Panc1 (cell line): Measurements from ENCODE around the gene SELENOW.

Experiments used
- POLR2AphosphoS5 ChIP-seq: IDR thresholded peaks from 2 replicates; pipeline ENCODE4 v1.6.1; 2012; ENCODE audit warnings: mild to moderate bottlenecking, low read depth, low read length, moderate library complexity
- TF ChIP-seq, protein P1 (sequence below): fragments of 450-650 bp; IDR thresholded peaks from 2 replicates; pipeline ENCODE4 v1.5.1; 2017; ENCODE audit warnings: mild to moderate bottlenecking

DNA sequence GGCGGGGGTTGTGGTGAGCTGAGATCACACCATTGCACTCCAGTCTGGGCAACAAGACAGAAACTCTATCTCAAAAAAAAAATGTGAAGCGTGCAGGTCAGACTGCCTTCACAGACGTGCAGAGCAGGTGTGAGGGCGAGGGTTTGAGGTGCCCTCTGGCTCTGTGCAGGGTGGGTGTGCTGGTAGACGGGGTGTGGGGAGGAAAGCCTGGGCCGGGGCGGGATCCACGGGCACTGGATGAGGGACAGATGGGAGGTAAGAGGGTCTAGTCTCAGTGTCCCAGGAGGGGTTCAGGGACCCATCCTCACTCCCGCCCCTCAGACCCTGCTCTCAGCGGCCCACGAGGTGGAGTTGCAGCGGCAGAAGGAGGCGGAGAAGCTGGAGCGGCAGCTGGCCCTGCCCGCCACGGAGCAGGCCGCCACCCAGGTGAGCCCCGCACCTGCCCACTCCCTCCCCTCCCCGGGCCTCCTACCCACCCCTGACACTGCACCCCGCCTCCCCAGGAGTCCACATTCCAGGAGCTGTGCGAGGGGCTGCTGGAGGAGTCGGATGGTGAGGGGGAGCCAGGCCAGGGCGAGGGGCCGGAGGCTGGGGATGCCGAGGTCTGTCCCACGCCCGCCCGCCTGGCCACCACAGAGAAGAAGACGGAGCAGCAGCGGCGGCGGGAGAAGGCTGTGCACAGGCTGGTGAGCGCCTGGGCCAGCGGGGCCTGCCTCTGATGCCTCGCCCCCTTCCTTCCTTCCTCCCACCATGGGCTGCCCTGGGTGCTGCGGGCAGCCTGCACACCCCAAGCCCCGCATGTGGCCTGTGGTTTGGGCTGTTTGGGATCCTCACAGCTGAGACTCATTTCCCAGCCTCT is 24.1 kb upstream of the SELENOW start:
- TF ChIP-seq POLR2AphosphoS5: no peak
- TF ChIP-seq, protein P1, sequence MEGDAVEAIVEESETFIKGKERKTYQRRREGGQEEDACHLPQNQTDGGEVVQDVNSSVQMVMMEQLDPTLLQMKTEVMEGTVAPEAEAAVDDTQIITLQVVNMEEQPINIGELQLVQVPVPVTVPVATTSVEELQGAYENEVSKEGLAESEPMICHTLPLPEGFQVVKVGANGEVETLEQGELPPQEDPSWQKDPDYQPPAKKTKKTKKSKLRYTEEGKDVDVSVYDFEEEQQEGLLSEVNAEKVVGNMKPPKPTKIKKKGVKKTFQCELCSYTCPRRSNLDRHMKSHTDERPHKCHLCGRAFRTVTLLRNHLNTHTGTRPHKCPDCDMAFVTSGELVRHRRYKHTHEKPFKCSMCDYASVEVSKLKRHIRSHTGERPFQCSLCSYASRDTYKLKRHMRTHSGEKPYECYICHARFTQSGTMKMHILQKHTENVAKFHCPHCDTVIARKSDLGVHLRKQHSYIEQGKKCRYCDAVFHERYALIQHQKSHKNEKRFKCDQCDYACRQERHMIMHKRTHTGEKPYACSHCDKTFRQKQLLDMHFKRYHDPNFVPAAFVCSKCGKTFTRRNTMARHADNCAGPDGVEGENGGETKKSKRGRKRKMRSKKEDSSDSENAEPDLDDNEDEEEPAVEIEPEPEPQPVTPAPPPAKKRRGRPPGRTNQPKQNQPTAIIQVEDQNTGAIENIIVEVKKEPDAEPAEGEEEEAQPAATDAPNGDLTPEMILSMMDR: no peak
